ENCODE measurements around the gene HMGCLL1.

- no peak for TF ChIP-seq CTBP1 (IDR thresholded peaks at IDR 0.05; ENCODE audit: borderline replicate concordance)
- TF ChIP-seq ZNF384 (IDR thresholded peaks at IDR 0.05) = no peak
- no peak for TF ChIP-seq HDGF (IDR thresholded peaks at IDR 0.05; ENCODE audit: borderline replicate concordance)
- TF ChIP-seq LEF1 (IDR thresholded peaks at IDR 0.05; ENCODE audit: borderline replicate concordance) = no peak
- TF ChIP-seq TARDBP (IDR thresholded peaks at IDR 0.05) = no peak
Observed at GRCh38 chr6:55531496-55531895, 47.5 kb downstream of the HMGCLL1 start.
